Measurements from ENCODE around the gene SCRT2.

The SCRT2 gene

GRCh38 chr20:711576-711975 is 36.0 kb upstream of the SCRT2 start:
- Histone ChIP-seq H3K9me3 (ENCODE audit: severe bottlenecking) (peaks cover 11% of the 10 kb centered on the region), H3K27me3 (ENCODE audit: insufficient read depth, poor library complexity, severe bottlenecking) (peaks cover 23% of the 10 kb centered on the region), H3K4me3 (ENCODE audit: severe bottlenecking) (no peak overlapping the region), H3K36me3 (ENCODE audit: low read depth) (no peaks in the 10 kb centered on the region), H3K4me1 (ENCODE audit: insufficient read depth, poor library complexity, severe bottlenecking) (no peaks in the 10 kb centered on the region), H3K27ac (ENCODE audit: poor library complexity, severe bottlenecking) (no peak overlapping the region)
- no peak for TF ChIP-seq CTCF (IDR thresholded peaks at IDR 0.05; ENCODE audit: poor library complexity, severe bottlenecking)
- no peak for ATAC-seq (ENCODE audit: low read depth)
- no peak for DNase-seq (ENCODE audit: low spot score)

DNA sequence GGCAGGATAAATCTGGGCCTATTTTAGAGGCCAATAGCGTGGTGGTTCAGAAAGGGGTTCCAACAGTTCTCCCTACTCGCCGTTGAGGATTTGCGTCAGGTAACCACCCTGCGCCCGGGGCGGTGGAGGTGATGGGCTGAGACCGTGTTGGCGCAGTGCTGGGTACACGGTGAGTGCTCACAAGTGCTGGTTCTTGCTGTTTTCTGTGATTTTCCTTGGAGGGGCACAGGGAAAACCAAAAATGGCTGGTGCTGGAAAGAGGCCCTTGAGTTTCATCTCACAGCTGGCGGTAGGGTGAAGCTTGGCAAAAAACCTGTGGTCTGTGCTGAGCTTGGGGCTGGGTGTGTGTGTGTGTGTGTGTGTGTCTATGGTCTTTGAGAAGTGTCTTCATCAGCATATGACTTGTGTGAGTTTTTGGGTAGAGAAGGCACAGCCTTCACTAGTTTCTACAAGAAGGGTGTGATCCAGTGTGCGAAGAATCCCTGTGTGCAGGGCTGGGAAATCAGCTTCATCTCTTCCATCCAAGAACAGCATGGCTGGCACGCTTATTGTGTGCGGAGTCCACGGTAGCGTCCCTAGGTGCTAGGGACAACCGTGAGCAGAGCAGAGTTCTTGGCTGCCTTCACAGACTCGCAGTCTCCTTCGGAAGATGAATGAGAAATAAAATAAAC is 35.3 kb upstream of the SCRT2 start:
- no peak; the same call in 2 of the 3 replicates for ATAC-seq (ENCODE audit: low read depth)
- Histone ChIP-seq H3K4me3 (ENCODE audit: severe bottlenecking) (no peak overlapping the region), H3K27me3 (ENCODE audit: insufficient read depth, poor library complexity, severe bottlenecking) (peaks cover 19% of the 10 kb centered on the region), H3K36me3 (ENCODE audit: low read depth) (no peaks in the 10 kb centered on the region), H3K9me3 (ENCODE audit: severe bottlenecking) (peaks cover 11% of the 10 kb centered on the region), H3K27ac (ENCODE audit: poor library complexity, severe bottlenecking) (no peak overlapping the region), H3K4me1 (ENCODE audit: insufficient read depth, poor library complexity, severe bottlenecking) (no peaks in the 10 kb centered on the region)
- DNase-seq (ENCODE audit: low spot score), result no peak
- TF ChIP-seq CTCF (IDR thresholded peaks at IDR 0.05; ENCODE audit: poor library complexity, severe bottlenecking), result no peak

DNA sequence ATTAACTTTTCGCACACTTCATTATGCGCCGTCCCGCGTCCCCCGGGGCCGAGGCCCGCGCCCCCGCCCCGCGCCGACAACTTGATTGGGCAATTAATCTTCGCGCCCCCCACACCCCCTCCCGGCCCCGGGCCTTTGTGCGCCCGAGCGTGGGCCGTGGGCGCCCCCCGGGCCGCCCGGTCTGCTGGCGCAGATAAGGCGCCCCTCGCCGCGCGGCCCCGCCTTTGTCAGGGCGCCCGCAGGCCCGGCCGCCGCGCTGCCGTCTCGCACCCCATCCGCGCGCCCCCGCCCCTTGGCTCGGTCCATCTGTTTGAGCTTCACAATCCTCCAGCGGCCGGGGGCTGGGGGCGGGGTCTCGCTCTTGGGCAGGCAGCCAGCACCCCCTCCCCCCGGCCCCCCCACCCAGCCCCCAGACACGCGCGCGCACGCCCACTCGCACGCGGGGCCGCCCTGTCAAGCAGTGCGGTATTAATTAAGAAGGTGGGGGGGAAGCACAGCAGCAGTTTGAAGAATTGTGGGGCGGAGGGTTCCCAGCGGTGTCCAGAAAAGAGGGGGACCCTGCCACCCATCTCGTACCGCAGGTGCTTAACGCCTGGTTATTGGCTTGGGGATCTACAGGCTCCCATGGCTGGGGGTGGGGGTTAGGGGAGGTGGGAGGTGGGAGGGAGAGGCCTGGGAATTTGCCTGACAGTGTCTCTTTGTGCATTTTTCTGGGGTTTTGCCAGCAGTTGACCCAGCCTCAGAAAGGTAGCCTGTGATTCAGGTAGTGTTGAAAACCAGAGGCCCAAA is 34.6 kb upstream of the SCRT2 start:
- TF ChIP-seq CTCF (IDR thresholded peaks at IDR 0.05; ENCODE audit: poor library complexity, severe bottlenecking), result no peak
- H3K4me1 ChIP-seq (ENCODE audit: insufficient read depth, poor library complexity, severe bottlenecking), result no peaks in the 10 kb centered on the region
- H3K27ac ChIP-seq (ENCODE audit: poor library complexity, severe bottlenecking), result no peak overlapping the region
- DNase-seq (ENCODE audit: low spot score) (no peak), ATAC-seq (ENCODE audit: low read depth) (no peak)
- H3K27me3 ChIP-seq (ENCODE audit: insufficient read depth, poor library complexity, severe bottlenecking), result peaks cover 15% of the 10 kb centered on the region
- H3K4me3 ChIP-seq (ENCODE audit: severe bottlenecking), result no peak overlapping the region
- no peaks in the 10 kb centered on the region for H3K36me3 ChIP-seq (ENCODE audit: low read depth)
- H3K9me3 ChIP-seq (ENCODE audit: severe bottlenecking), result peaks cover 11% of the 10 kb centered on the region

DNA sequence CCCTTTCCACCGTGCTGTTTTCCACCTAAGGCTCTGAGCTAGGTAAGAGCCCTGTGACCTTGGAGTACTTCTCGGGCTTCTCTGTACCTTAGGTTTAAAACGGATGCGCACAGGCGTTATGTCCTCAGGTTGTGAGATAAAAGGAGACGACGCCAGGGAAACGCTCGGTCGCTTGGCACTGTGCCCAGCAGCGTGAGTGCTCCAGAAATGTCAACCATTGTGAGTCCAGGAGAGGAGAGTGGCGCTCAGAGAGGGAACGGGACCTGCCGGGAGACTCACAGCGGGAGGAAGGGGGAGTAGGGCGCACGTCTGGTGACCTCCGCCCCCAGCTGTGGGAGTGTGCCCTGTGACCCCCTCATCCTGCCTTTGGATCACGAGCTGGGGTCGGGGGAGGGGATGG is 33.8 kb upstream of the SCRT2 start:
- Histone ChIP-seq H3K27ac (ENCODE audit: poor library complexity, severe bottlenecking) (no peak overlapping the region), H3K9me3 (ENCODE audit: severe bottlenecking) (peaks cover 11% of the 10 kb centered on the region), H3K4me1 (ENCODE audit: insufficient read depth, poor library complexity, severe bottlenecking) (no peaks in the 10 kb centered on the region), H3K27me3 (ENCODE audit: insufficient read depth, poor library complexity, severe bottlenecking) (peaks cover 15% of the 10 kb centered on the region), H3K36me3 (ENCODE audit: low read depth) (no peaks in the 10 kb centered on the region), H3K4me3 (ENCODE audit: severe bottlenecking) (no peak overlapping the region)
- ATAC-seq (ENCODE audit: low read depth) (no peak), DNase-seq (ENCODE audit: low spot score) (no peak)
- no peak for TF ChIP-seq CTCF (IDR thresholded peaks at IDR 0.05; ENCODE audit: poor library complexity, severe bottlenecking)

GRCh38 chr20:708956-709355 is 33.4 kb upstream of the SCRT2 start:
- no peak for TF ChIP-seq CTCF (IDR thresholded peaks at IDR 0.05; ENCODE audit: poor library complexity, severe bottlenecking)
- Histone ChIP-seq H3K27me3 (ENCODE audit: insufficient read depth, poor library complexity, severe bottlenecking) (peaks cover 15% of the 10 kb centered on the region), H3K9me3 (ENCODE audit: severe bottlenecking) (peaks cover 7% of the 10 kb centered on the region), H3K27ac (ENCODE audit: poor library complexity, severe bottlenecking) (no peak overlapping the region), H3K36me3 (ENCODE audit: low read depth) (no peaks in the 10 kb centered on the region), H3K4me3 (ENCODE audit: severe bottlenecking) (no peak overlapping the region), H3K4me1 (ENCODE audit: insufficient read depth, poor library complexity, severe bottlenecking) (no peaks in the 10 kb centered on the region)
- DNase-seq (ENCODE audit: low spot score) (no peak), ATAC-seq (ENCODE audit: low read depth) (no peak; the same call in 2 of the 3 replicates)
